HG02852 (cell line): ENCODE data around the gene PIWIL4.

Experiments used
- ATAC-seq: cut with Tn5 transposase; IDR thresholded peaks from one replicate; pipeline ENCODE4 v1.9.1; 2021; ENCODE audit warnings: mild to moderate bottlenecking, moderate library complexity; ENCODE audit not compliant: unreplicated experiment

Gene PIWIL4

GRCh38 chr11:94658888-94659287 is 91.7 kb downstream of the PIWIL4 start:
- no peak for ATAC-seq

DNA sequence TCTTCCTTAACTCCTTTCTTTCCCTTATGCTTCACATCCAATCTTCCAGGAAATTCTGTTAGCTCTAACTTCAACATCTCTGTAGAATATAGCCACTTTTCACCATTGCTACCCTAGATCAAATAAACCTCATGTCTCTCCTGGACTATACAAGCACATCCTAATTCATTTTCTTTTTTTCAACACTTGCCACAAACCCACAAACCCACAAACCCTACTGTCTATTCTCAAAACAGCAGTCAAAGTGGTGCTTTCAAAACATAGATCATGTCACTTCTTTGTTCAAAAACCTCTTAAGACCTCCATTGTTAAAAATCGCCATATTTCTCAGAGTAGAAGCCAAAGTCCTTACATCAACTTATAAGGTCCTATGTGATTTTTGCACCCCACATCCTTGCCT is 94.3 kb downstream of the PIWIL4 start:
- ATAC-seq: no peak

DNA sequence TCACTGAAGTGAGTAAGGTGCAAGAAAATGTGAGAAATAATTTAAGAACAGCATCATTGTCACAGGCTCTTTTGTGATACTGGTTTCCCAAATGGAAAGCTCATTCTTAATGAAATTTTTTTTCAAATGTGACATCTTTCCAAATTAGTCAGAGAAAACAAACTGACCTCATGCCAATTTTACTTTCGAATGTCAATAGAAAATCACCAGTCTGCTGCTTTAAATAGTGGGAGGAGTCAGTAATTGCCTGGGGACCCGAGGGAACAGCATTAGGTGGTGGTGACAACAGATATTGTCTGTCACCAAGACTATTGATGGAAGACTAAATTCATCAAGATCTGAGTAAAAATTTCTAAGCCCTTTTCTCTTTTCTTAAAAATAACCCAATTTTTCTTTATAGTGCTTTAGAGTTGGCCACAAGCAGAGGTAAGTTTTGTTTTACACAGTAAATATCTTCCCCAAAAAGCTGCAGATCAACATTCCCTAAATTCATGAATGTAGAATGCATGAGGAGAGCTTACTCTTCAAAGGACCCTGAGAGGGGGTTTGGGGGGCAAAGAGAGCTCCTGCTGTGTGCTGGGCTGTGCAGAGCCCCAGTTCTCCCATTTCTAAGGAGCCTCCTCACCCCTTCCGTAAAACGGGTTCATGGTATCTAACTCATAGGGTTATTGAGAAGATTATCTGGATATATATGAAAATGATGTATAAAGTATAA is 95.1 kb downstream of the PIWIL4 start:
- ATAC-seq: no peak

- no peak for ATAC-seq
These were observed 95.8 kb downstream of the PIWIL4 start for GRCh38 chr11:94662846-94663390.

DNA sequence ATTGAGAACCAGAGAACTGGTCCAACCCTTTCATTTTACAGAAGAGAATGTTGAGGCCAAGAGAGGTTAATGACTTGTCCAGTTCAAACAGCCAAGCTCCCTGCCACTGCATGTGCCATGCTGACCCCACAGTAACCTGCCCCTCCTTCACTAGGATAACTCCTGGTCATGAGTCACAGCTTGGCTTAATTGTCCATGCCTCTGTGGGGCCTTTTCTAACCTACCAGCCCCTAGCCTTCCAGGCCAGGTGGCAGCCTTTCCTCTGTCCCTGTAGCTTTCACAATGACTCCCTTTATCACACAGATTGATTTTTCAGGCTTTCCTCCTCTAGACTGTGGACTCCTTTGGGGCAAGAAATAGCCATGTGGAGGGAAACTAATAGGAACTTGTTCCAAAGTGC is 97.2 kb downstream of the PIWIL4 start:
- ATAC-seq: no peak

GRCh38 chr11:94665116-94665659 is 98.0 kb downstream of the PIWIL4 start:
- no peak for ATAC-seq

DNA sequence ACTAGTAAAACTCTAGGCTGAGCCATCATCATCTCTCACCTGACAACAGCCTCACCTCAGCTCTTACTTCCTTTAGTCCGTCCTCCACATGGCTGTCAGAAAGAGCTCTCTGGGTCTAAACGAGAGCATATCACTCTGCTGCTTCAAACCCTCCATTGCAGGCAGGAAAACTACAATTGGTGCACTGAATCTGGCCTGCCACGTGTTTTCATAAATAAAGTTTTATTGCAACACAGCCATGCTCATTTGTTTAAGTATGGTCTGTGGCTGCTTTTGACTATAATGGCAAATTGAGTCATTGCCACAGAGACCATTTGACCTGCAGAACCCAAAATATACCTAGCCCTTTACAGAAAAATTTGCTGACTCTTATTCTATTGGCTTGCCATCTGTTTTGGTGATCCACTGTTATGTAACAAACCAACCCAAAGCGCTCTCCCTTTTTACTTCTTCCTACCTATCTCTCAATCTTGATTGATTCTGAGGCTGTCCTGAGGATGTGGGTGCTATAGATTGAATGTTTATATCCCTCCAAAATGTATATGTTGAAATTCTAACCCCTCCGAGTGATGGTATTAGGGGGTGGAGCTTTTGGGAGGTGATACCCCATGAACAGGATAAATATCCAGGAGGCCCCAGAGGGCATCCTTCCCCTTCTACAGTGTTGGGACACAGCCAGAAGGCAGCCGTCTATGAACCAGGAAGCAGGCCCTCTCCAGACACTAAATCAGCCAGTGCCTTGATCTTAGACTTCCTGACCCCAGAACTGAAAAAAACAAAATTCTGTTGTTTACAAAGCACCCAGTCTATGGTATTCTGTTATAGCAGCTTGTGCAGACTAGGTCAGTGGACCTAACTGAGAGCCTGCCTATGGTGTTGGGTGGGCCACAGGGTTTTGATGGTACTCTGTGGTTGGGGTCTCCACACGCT is 99.9 kb downstream of the PIWIL4 start:
- no peak for ATAC-seq

GRCh38 chr11:94668212-94668793 is 101.1 kb downstream of the PIWIL4 start:
- ATAC-seq: no peak

DNA sequence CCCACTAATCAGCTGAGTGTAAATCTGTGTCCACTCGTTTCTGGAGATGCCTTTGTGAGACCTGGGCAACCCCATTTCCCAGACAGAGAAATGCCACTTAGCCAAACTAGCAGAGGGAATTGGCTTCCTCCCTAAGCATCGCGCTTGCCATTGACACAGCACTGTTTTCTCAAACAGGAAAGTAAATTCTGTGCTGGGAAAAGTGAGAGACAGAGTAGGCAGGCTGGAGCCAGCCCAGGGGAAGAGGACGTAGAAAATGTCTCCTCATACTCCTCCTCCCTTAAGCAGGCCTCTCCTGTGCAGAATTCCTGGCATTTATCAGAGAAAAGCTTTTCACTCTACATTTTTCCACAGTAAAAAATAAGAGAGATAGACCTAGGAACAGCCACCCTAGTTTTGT is 101.9 kb downstream of the PIWIL4 start:
- no peak for ATAC-seq
